ENCODE data around the gene PADI6.

The PADI6 gene

GRCh38 chr1:17437260-17437579 lies 65.2 kb downstream of the PADI6 start:
- no peak for DNase-seq

- peak; percentile 22 for DNase-seq
These were observed 65.8 kb downstream of the PADI6 start for GRCh38 chr1:17437580-17438317.

- peak; percentile 45 for DNase-seq
These were observed 66.6 kb downstream of the PADI6 start for GRCh38 chr1:17438318-17439249.

DNA sequence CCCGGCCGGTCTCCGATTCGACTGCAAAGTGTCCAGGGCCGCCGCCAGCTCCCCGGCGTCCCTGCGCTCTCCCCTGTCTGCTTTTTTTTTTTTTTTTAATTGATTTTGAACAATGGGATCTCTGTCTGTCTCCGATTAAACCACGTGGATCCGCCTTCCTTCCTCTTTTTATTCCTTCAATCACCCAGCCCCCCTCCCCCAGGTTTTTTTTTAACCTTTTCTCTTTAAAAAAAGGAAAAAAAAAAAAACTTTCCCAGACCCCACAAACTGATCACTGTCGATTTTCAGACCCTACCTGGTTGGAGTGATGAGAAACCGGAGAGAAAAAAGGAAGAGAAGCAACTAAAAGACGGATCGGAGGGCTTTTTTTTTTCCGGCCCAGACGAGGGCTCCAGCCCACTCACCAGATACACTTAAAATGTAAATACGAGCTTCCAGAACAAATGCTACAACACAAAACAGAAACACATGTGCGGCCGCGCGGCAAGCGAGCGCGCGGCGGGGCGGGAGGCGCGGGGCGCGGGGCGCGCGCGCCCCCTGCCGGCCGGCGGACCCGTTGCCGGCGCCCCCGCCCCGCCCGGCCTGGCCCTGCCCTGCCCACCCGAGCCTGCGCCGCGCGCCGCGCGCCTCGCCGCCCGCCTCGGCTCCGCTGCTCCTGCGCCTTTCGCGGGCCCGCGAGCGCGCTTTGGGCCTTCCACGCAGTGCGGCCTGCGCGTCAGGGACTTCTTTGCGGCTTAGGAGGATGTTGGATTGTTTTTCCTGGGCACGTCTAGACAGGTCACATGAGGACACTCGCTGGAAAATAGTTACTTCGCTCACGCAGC lies 67.5 kb downstream of the PADI6 start, which contains the start of gene RCC2:
Gene RCC2, minus strand, starts transcription at position 428 of the 824 bp plus-strand sequence. CDS start 1,163 bp downstream, outside the sequence.
- DNase-seq, result peak; percentile 79

DNA sequence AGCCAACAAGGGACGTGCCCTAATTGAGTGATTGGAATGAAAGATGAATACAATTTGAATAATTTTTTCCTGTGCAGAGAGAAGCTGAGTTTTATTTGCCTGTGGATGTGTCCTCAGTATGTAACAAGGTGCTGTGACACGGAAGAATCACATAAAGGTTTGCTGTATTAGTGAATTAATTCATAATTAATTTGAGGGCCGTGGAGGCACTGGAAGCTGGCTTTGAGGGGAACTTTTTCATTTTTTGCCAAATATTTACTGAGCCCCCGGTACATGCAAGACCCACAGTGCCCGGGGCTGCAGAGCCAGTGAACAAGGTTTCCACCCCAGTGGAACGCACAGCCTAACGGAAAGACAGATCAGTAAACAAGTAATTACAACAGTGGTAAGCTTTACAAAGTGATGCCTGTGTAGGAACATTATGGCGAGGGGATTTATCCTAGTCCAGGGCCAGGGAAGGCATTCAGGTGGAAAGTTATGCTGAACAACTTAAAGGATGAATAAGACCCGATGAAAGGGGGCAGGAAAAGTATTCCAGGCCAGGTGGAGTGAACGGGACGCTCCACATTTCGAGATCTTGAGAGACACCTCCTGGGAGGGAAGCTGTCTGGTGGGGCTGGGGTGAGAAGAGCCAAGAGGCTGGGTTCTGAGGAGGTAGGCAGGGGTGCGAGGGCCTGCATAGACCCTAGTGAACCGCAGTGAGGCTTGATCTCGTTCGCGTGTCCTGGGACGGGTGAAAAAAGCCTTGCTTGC lies 68.3 kb downstream of the PADI6 start:
- DNase-seq, result no peak

DNA sequence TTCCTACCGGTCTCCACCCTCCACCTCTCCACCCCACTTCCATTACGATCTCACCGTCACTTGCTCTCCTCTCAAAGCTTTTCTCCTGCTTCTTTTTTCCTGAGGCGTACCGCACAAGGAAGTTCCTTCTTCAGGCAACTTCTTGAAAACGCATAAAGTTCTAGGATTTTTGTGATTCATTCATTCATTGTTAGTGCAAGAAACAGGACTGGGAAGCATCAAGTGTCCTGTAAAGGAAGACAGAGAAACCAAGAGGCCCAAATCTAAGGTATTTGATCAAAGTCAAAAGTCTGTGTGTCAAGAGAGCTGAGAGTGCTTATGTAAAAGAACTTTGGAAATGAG lies 68.8 kb downstream of the PADI6 start:
- no peak for DNase-seq

- no peak for DNase-seq
These were observed 69.4 kb downstream of the PADI6 start for GRCh38 chr1:17441265-17441992.

DNA sequence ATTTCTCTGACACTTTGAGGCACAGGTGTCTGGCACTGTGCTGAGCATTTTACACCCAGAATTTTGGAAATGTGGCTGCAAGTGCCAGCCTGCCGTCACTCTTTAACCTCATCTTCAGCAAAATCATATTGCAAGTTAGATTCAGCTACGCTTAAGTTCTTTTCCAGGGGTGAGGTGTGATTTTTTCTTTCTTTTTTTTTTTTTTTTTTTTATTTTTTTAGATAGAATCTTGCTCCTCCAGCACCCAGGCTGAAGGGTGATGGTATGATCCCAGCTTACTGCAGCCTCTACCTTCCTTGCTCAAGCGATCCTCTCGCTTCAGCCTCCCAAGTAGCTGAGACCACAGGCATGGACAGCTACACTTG lies 70.0 kb downstream of the PADI6 start:
- no peak for DNase-seq

DNA sequence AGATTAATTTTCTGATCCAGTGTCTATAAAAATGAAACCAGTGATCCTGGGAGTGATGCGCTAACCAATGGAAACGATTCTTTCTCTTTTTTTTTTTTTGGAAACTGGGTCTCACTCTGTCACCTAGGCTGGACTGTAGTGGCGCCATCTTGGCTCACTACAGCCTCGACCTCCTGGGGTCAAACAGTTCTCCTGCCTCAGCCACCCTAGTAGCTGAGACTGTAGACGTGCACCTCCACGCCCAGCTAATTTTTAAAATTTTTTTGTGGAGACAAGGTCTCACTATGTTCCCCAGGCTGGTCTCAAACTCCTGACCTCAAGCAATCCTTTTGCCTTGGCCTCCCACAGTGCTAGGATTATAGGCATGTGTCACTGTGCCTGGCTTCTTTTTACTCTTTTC lies 70.8 kb downstream of the PADI6 start:
- DNase-seq, result no peak

DNA sequence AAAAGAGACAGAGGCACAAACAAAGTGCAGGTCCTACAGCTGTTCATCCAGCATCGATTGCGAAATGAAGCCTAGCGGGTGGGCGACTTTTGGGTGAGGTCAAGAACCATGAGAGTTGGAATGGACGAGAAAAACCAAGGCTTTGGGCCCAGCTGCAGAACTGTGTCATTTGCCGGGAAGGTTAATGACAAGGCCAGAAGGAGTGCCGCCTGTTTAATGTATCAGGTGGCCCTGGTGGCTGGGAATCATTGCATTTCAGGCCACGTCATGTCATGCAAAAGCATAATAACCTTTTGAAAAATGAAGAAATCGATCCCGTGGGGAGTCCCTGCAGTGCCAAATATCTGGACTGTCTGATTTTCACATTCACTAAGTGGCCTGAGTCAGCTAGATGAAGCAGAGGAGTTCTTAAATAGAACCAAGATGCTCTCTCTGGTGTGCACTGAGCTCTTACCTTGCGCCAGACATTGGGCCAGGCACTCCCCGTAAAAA lies 75.6 kb downstream of the PADI6 start:
- no peak for DNase-seq

All from CD4-positive, alpha-beta T cell treated with Interleukin-4 for 4 hours (primary cell).